Panc1 (cell line): ENCODE data around the gene GNS. TPM values are rescaled to one million over a fixed set of nuclear protein-coding genes. Genes with fewer than 3 reads are reported as not detected.

Source experiments
- ATAC-seq: fragments of 200-7000 bp; cut with Tn5 transposase; 2 replicates; pipeline ENCODE4 v1.9.1; 2020; ENCODE audit warnings: mild to moderate bottlenecking, moderate library complexity
- BruUV-seq: library from RNA; stranded (reverse); fragments of 400-500 nt; replicated peaks from 2 replicates; lab custom pipeline; 2021; lab: Mats Ljungman, UMichigan
- CTCF ChIA-PET: fragments of 300-600 bp; sonication (Branson Sonifier 250); formaldehyde crosslinking; loops from one replicate; lab custom pipeline; 2022; ENCODE audit warnings: antibody characterized with exemption; lab: Charles Lee
- POLR2A ChIA-PET: fragments of 300-600 bp; sonication (Branson Sonifier 250); formaldehyde crosslinking; loops from one replicate; lab custom pipeline; 2022; ENCODE audit warnings: antibody characterized with exemption; lab: Charles Lee
- DNase-seq: peaks from one replicate; pipeline ENCODE4 v3.0.0-alpha.2; 2010; ENCODE audit warnings: low read depth, low spot score
- H3K27ac ChIP-seq: 2 replicates; pipeline ENCODE4 v1.5.1; 2011; ENCODE audit warnings: mild to moderate bottlenecking, low read length, inconsistent platforms
- H3K27me3 ChIP-seq: fragments of 200-500 bp; sonication (Bioruptor generic); 2 replicates; pipeline ENCODE4 v1.6.0; 2014; ENCODE audit warnings: low read length, inconsistent platforms; ENCODE audit not compliant: control insufficient read depth, insufficient read depth
- H3K36me3 ChIP-seq: fragments of 200-500 bp; sonication (Bioruptor generic); 2 replicates; pipeline ENCODE4 v1.5.1; 2014; ENCODE audit warnings: inconsistent platforms, mild to moderate bottlenecking, low read length, moderate library complexity; ENCODE audit not compliant: control insufficient read depth, insufficient read depth
- H3K4me1 ChIP-seq: 2 replicates; pipeline ENCODE4 v1.5.1; 2011; ENCODE audit warnings: inconsistent platforms, mild to moderate bottlenecking, low read length, moderate library complexity; ENCODE audit not compliant: control insufficient read depth, insufficient read depth
- H3K4me3 ChIP-seq, 2 experiments: 2 replicates each; pipeline ENCODE4 v1.5.1; 2011 to 2012; ENCODE audit warnings: low read depth in 2 of 2, low read length in 2 of 2, mild to moderate bottlenecking in 2 of 2, inconsistent platforms in 1 of 2, moderate library complexity in 1 of 2
- H3K9me3 ChIP-seq: fragments of 200-500 bp; sonication (Bioruptor generic); 2 replicates; pipeline ENCODE4 v1.5.1; 2014; ENCODE audit warnings: low read depth, mild to moderate bottlenecking, inconsistent platforms, low read length, moderate library complexity; ENCODE audit not compliant: control insufficient read depth, insufficient read depth
- CTCF ChIP-seq: fragments of 450-650 bp; IDR thresholded peaks from 2 replicates; pipeline ENCODE4 v1.5.1; 2017; ENCODE audit warnings: mild to moderate bottlenecking
- POLR2AphosphoS5 ChIP-seq: IDR thresholded peaks from 2 replicates; pipeline ENCODE4 v1.6.1; 2012; ENCODE audit warnings: mild to moderate bottlenecking, low read depth, low read length, moderate library complexity
- REST ChIP-seq, 2 experiments: IDR thresholded peaks; 2 replicates each; pipeline ENCODE4 v1.6.1; 2011 to 2012; ENCODE audit warnings: low read depth in 2 of 2, control low read depth in 1 of 2, low read length in 1 of 2, mild to moderate bottlenecking in 1 of 2, moderate library complexity in 1 of 2; ENCODE audit not compliant: insufficient read depth in 1 of 2
- SIN3A ChIP-seq: IDR thresholded peaks from 2 replicates; pipeline ENCODE4 v1.6.1; 2012; ENCODE audit warnings: low read depth, mild to moderate bottlenecking, low read length, moderate library complexity, borderline replicate concordance; ENCODE audit not compliant: insufficient read depth
- TCF7L2 ChIP-seq: IDR thresholded peaks from 2 replicates; pipeline ENCODE4 v1.6.1; 2011; ENCODE audit warnings: mild to moderate bottlenecking, low read depth, low read length, inconsistent platforms
- in situ Hi-C: cut with HindIII; loops from 2 replicates; pipeline ENCODE4 v1.10.0; 2016; ENCODE audit warnings: low sequenced_read_pairs, low pct_unique_long_range_greater_than_20kb
- intact Hi-C: fragments of 100-400 bp; cut with micrococcal nuclease; formaldehyde crosslinking; loops from one replicate; pipeline ENCODE4 v1.10.0; 2022; ENCODE audit not compliant: unreplicated experiment
- total RNA-seq: library from RNA; stranded (reverse); gene quantifications from one replicate; pipeline ENCODE4 v1.2.1, GENCODE V29; 2021; ENCODE audit not compliant: unreplicated experiment

The GNS gene
- total RNA-seq, 1 experiment from 2014 or later = 117 TPM

- ChIA-PET CTCF (no interaction called here), POLR2A (no interaction called here)
- ATAC-seq (no peak), DNase-seq (no peak)
- no peak for TF ChIP-seq REST (IDR thresholded peaks at IDR 0.05; ENCODE audit: insufficient read depth in 1 of 2, low read depth in 2 of 2, low read length in 1 of 2)
- Histone ChIP-seq H3K36me3 (peaks cover 14% of the 10 kb centered on the region), H3K4me3 (no peak overlapping the region), H3K27ac (no peak overlapping the region), H3K4me1 (no peaks in the 10 kb centered on the region), H3K27me3 (no peaks in the 10 kb centered on the region), H3K9me3 (no peaks in the 10 kb centered on the region)
- in situ Hi-C loops (no loop called here), intact Hi-C loops (no loop called here)
- BruUV-seq = no TSS peak
These were observed 7.2 kb downstream of the GNS start for GRCh38 chr12:64752032-64752431.

GRCh38 chr12:64749461-64750200, 9.6 kb downstream of the GNS start:
- Histone ChIP-seq H3K27ac (no peak overlapping the region), H3K4me3 (no peak overlapping the region), H3K4me1 (peaks cover 2% of the 10 kb centered on the region; the same call in 1 of the 2 replicates), H3K27me3 (no peaks in the 10 kb centered on the region), H3K9me3 (no peaks in the 10 kb centered on the region), H3K36me3 (peaks cover 16% of the 10 kb centered on the region)
- no TSS peak for BruUV-seq
- POLR2A ChIA-PET = no interaction called here
- in situ Hi-C loops = no loop called here
- intact Hi-C loops = no loop called here
- no peak for DNase-seq
- TF ChIP-seq CTCF (no peak), POLR2AphosphoS5 (no peak), TCF7L2 (no peak), REST (IDR thresholded peaks at IDR 0.05; ENCODE audit: insufficient read depth in 1 of 2, low read depth in 2 of 2, low read length in 1 of 2) (no peak), SIN3A (no peak)
- CTCF ChIA-PET = no interaction called here
- no peak for ATAC-seq
